Gastroesophageal sphincter (tissue), 3 donors: Measurements from ENCODE around the gene ZNHIT6.

ENCODE experiments used
- POLR2A ChIP-seq, 2 donors: fragments of 450-650 bp; IDR thresholded peaks; one replicate each; pipeline ENCODE4 v1.6.1; 2017; ENCODE audit warnings: antibody characterized with exemption in 2 of 2, mild to moderate bottlenecking in 2 of 2, moderate library complexity in 1 of 2
- POLR2AphosphoS5 ChIP-seq: sonication (generic); formaldehyde crosslinking; IDR thresholded peaks from one replicate; pipeline ENCODE4 v1.6.1; 2017; ENCODE audit warnings: antibody characterized with exemption
- TF ChIP-seq, protein P1 (sequence below), 4 experiments: fragments of 200-600 bp in 2 of 4; fragments of 450-650 bp in 2 of 4; sonication (generic) in 1 of 4; IDR thresholded peaks; one replicate each; pipeline ENCODE4 v1.5.1; 2017 to 2019; ENCODE audit warnings: antibody characterized with exemption in 4 of 4, mild to moderate bottlenecking in 2 of 4, moderate library complexity in 2 of 4

DNA sequence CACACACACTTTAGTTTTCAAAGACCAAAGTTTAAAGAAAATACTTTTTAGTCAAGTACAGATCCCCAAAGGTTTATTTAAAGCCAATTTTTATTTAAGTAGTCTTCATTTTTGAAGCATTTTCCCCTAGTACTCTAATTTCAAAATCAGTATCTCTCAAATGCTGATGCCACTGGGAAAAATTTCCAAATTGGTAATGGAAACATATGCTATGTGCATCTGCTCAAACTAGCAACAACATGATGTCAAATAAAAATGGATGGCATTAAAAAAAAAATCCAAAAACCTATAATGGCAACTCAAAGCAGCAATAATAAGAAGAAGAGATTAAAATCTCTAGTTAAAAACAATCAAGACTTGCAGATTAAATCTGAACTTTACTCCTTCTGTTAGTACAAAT, 58.6 kb downstream of the ZNHIT6 start:
- TF ChIP-seq, protein P1, sequence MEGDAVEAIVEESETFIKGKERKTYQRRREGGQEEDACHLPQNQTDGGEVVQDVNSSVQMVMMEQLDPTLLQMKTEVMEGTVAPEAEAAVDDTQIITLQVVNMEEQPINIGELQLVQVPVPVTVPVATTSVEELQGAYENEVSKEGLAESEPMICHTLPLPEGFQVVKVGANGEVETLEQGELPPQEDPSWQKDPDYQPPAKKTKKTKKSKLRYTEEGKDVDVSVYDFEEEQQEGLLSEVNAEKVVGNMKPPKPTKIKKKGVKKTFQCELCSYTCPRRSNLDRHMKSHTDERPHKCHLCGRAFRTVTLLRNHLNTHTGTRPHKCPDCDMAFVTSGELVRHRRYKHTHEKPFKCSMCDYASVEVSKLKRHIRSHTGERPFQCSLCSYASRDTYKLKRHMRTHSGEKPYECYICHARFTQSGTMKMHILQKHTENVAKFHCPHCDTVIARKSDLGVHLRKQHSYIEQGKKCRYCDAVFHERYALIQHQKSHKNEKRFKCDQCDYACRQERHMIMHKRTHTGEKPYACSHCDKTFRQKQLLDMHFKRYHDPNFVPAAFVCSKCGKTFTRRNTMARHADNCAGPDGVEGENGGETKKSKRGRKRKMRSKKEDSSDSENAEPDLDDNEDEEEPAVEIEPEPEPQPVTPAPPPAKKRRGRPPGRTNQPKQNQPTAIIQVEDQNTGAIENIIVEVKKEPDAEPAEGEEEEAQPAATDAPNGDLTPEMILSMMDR (IDR thresholded peaks at IDR 0.05) = no peak
- TF ChIP-seq POLR2A (IDR thresholded peaks at IDR 0.05) = no peak
- TF ChIP-seq POLR2AphosphoS5 = no peak
